ENCODE data around the gene LORICRIN.

Gene LORICRIN

DNA sequence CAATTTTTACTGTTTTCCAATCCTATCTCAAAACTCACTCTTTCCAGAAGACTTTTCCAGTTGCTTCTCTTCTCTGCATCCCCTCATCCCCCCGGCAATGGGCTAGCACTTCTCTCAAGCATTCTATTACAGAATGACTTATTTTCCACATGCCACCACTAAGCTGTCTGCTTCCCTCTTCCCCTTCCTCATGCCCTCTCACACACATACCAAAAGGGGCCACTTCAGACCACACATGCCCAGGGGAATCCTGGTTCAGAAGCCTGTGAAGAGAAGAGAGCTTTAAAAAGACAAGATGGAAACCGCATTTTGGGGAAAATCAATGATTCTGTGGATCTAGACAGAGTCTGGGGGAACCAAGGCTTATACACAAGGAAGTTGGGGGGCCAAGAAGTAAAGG is 8.4 kb upstream of the LORICRIN start:
- no peak for DNase-seq

- no peak for DNase-seq
These were observed 7.9 kb upstream of the LORICRIN start for GRCh38 chr1:153251562-153251961.

- DNase-seq, result no peak
These were observed 7.5 kb upstream of the LORICRIN start for GRCh38 chr1:153251988-153252387.

DNA sequence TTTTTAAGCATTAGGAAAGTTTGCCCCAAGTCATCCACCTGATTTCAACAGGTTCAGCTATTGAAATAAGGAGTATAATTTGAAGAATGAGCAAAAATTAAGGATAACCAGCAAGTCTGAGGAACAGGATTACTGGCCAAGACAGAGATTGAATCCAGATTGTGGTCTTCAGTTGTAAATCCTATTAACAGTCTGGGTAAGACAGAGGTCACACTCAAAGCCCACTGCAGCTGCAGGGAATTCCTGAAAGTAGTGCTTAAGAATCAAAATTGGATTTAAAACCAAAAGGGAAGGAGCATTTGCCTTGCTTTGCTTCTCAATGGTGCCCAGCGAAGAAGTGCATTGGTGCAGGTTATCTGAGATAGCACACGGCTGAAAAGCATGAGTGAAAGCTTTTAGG is 6.4 kb upstream of the LORICRIN start:
- no peak for DNase-seq

- no peak for DNase-seq
These were observed 5.8 kb upstream of the LORICRIN start for GRCh38 chr1:153253693-153254092.

- peak; percentile 18 for DNase-seq
These were observed 1.2 kb downstream of the LORICRIN start for GRCh38 chr1:153260585-153261280.

- peak; percentile 12 for DNase-seq
These were observed 2.0 kb downstream of the LORICRIN start for GRCh38 chr1:153261281-153262069.

GRCh38 chr1:153262070-153262366 is 2.5 kb downstream of the LORICRIN start:
- no peak for DNase-seq

DNA sequence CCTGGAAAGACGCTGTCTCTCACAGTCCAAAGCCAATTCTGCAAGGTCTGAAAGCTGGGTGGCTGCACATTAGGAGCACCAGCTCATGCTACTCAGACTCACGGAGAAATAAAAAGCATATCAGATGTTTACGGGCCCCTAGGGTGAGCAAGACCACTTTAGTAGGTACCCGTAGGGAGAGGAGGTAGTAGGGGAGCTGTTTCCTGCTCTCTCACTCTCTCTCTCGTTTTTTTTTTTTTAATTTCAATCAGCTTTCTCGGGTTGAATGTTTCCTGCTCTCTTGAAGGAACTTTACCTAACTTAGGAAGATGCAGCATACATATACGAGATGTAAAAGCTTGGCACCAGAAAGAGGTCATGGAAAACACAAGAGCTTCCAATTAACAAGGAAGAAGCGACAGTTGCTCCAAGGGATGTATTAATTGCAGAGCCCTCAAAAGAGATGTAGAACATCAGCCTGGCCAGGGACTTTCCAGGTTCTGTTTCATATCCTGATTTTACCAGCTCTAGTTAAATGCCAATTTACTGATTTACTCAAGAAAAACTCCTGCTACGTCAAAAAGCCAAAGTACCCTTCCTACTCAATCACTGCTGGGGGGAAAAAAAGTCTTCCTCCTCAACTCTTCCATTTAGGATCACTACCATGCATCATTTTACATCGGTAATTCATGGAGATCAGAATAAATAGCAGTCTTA is 3.1 kb downstream of the LORICRIN start:
- DNase-seq, result no peak

GRCh38 chr1:153265457-153265856 is 6.0 kb downstream of the LORICRIN start:
- DNase-seq, result no peak

DNA sequence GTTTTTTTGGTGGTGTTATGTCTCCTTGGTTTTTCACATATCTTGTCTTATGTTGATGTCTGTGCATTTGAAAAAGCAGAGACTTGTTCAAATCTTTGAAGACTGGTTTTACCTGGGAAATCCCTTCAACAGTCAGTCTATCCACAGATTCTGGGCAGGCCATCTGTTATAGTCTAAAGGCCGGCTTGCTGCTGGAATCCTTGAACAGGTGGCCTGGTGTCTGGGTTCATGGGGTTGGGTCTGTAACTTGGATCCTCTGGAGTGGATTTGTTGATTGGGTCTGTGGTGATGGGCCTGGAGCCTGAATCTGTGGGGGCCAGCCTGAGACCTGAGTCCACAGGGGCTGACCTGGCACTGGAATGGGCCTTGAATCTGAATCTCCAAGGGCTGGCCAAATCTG is 12.2 kb downstream of the LORICRIN start:
- DNase-seq, result no peak

GRCh38 chr1:153272186-153272585 is 12.7 kb downstream of the LORICRIN start:
- no peak for DNase-seq

DNA sequence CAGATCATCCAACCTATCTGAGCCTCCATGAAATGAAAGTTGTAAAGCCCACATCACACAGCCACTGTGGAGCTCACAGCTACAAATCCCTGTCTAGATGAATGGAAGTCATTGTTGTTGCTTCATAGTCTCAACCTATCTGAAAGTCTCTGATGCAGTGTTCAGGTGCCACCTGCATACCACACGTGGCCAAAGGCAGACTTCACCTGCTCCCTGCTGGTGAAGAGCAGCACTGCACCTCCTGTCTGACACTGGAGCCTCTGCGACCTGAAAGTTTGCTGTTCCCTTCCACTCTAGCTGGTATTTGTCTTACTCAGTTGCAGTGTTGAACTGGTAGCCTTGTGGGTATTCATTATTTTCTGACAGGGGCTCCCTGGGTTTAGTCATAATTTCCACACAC is 18.4 kb downstream of the LORICRIN start:
- DNase-seq, result peak; percentile 29

GRCh38 chr1:153288634-153289275 is 29.3 kb downstream of the LORICRIN start:
- no peak for DNase-seq

GRCh38 chr1:153291514-153291913 is 32.0 kb downstream of the LORICRIN start:
- DNase-seq, result no peak

GRCh38 chr1:153292185-153292584 is 32.7 kb downstream of the LORICRIN start:
- DNase-seq, result no peak

- no peak for DNase-seq
These were observed 33.4 kb downstream of the LORICRIN start for GRCh38 chr1:153292740-153293479.

- no peak for DNase-seq
These were observed 33.9 kb downstream of the LORICRIN start for GRCh38 chr1:153293480-153293775.

- DNase-seq, result no peak
These were observed 34.4 kb downstream of the LORICRIN start for GRCh38 chr1:153293851-153294250.

DNA sequence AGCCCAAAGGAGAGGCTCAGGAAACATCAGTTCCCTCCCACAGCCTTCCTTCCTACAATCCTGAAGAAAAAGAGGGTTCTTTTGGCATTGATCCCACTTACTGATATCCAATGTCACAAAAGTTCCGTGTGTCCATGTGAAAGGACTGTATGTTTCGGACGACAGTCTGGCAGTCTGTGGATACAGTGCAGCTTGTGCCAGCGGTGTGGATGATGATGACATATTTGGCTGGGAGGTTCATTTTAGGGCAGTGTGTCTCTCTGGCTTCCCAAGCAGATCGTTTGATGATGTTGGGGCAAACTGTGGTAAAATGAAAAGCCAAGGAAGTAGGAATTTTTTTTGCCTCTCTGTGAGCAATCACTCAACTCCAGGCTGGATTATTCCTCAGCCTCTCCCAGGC is 42.8 kb downstream of the LORICRIN start:
- DNase-seq, result no peak

- DNase-seq, result no peak
These were observed 46.2 kb downstream of the LORICRIN start for GRCh38 chr1:153305682-153306081.

DNA sequence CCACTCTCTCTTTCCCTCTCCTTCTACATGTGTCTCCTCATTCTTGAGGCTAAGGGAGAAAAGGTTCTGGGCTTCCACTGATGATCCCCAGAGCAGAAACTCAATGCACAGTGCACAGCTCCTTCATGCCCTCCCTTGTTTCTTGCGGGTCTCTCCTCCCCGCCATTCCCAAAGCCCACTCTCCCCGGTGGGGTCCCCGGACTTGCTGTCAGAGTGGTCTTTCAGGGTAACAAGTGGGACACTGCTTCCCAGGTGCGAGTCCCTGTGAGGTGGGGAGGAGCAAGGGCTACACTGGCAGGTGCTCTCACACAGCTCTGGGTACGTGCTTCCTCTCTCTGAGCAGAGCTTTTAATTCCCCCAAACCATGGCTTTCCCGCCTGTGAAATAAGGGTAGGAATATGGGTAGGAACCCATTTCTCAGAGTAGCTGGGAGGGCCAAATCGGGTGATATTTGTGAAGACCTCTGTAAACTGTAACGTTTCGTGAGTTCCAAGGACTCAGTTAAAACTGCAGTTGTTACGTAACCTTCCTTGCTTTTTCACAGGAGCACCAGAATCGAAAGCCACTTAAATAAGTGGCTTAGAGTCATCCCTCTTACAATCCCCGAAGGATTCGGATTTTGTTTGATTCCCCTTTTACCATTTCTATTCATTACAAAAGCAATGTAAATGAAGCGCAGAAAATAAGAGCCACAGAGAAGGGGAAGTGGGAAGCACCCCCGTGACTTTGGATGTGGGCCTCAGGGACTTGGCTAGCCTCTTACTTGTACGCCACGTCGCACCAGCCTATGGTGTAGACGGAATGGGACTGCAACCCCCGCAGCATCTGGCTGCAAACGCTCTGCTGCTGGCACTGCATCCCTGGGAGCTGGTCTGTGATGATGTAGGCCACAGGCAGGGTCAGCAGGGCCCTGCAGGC is 47.1 kb downstream of the LORICRIN start:
- no peak for DNase-seq

All from CD4-positive, alpha-beta T cell treated with Interleukin-4 for 4 hours (primary cell).